NCI-H526 treated with DMSO at 0.1 percent for 48 hours (cell line): ENCODE measurements around the gene C10orf95.

Source experiments
- DNase-seq: peaks from one replicate; lab custom pipeline; 2025; lab: John Stamatoyannopoulos, UW

The C10orf95 gene

GRCh38 chr10:102416283-102416682 is 35.1 kb downstream of the C10orf95 start:
- DNase-seq: no peak

- DNase-seq: no peak
These were observed 36.6 kb downstream of the C10orf95 start for GRCh38 chr10:102414749-102415148.

- DNase-seq: no peak
These were observed 37.4 kb downstream of the C10orf95 start for GRCh38 chr10:102413806-102414561.

GRCh38 chr10:102413053-102413705 is 38.2 kb downstream of the C10orf95 start:
- peak; percentile 8 for DNase-seq

DNA sequence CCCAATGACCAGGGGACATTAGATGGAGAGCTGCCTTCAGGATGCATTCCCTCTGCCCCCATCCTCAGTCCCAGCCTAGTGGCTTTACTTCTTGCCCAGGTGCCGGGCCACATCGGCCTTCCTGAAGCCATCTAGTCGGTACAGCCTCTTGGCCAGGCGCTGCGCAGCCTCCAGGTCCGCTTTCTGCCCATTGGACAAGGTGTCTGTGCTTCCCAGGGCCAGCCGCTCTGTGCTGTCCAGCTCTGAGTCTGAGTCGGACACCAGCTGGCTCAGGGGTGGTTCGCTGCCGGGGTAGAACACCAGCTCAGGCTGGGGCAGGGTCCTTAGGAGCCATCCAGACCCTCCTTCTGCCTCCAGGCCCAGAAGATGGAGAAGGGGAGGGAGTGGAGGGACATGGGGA is 39.0 kb downstream of the C10orf95 start:
- DNase-seq: no peak

GRCh38 chr10:102411341-102412255 is 39.7 kb downstream of the C10orf95 start:
- no peak for DNase-seq

- DNase-seq: no peak
These were observed 40.8 kb downstream of the C10orf95 start for GRCh38 chr10:102410429-102411073.

- no peak for DNase-seq
These were observed 41.5 kb downstream of the C10orf95 start for GRCh38 chr10:102409604-102410428.

- no peak for DNase-seq
These were observed 42.4 kb downstream of the C10orf95 start for GRCh38 chr10:102408728-102409603.

DNA sequence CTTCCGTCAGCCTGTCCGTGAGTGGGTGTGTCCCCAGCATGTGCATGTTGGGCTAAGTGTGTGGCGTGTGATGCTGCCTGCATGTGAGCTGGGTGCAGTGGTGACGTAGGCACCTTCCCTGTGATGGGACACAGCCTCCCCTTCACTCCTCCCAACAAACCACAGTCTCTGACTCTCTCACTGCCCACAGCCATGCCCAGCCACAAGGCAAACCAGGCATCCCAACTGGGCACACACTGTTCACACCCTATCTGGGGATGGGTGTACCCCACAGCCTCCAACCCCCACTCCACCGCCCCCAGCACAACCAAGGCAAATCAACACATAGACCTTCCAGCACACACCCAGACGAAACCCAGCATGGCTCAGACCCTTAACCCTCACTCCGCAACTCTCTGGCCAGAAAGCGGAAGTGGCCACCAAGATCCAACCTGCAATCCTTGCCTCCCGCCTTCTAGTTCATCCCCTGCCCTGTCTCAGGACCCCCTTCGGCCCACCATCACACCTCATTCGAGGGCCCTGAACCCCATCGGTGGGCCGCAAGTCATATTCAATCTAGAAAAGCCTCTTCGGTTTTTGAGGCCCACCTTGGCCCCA is 43.1 kb downstream of the C10orf95 start:
- DNase-seq: no peak

DNA sequence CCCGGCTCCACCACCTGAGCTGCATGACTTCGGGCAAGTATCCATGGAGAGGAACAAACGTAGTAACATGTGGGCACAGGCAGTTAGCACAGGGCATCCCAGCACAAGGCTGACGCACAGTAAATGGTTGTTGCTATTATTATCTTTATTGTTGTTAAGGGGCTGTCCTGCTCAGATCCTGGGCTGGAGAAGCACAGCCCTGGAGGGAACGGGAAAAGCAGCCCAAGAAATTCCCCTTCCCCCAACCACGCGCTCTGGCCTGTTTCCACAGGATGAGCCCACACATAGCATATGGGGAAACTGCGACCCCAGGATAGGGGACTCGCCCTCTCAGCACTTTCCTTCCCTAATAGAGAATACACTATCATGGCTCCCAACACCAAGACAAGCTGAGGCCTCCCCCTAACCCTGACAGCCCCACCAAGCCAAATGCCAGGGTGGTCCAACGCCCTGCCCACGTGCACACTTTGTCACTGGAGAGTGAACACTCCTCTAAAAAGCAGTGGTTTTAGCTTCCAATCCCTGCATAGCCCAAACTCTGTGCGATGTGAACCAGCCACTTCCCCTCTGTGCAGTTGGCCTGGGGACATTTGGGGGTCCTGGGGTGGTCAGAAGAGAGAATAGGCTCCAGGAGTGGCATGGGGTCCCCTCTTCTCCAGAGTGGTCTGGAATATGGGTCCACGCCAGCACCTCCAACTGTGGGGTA is 43.8 kb downstream of the C10orf95 start:
- DNase-seq: no peak

DNA sequence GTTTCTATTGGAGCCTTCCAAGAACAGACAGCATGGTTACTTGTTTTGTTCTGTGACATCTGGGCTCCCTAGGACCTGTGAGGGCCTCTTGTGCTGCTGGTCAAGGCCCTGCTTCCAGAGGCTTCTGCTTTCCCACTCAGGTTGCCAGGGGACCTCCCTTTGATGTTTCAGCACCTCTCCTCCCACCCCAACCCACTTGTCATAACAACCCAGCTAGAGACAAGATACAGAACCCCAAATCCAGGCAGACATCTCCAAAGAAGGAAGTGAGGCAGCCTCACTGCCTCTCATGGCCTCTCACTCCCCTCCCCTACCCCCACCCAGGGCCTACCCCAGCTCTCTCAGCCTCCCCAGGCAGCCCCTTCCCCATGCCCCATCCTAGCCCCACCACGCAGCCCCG is 44.5 kb downstream of the C10orf95 start:
- no peak for DNase-seq

- DNase-seq: no peak
These were observed 45.7 kb downstream of the C10orf95 start for GRCh38 chr10:102405632-102406031.

DNA sequence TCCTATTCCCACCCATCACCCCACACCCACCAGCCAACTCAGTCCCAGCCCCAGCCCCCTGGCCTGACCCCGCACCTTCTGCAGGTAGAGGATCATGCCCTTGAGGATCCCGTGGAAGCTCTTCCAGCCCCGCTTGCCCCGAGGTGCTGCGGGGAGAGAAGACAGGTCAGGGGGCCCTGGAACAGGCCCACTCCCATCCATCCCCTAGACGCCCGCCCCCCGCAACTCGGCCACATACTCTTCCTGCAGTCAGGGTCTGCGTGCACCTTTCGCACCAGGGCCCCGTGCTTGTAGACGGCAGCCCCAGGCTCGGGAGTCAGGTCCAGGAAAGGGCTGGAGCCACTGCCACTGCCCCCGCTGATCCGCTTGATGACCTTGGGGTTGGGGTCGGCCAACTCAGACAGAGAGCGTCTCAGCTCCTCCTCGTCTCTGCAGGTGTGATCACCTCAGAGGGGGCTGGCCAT is 46.2 kb downstream of the C10orf95 start:
- DNase-seq: no peak

DNA sequence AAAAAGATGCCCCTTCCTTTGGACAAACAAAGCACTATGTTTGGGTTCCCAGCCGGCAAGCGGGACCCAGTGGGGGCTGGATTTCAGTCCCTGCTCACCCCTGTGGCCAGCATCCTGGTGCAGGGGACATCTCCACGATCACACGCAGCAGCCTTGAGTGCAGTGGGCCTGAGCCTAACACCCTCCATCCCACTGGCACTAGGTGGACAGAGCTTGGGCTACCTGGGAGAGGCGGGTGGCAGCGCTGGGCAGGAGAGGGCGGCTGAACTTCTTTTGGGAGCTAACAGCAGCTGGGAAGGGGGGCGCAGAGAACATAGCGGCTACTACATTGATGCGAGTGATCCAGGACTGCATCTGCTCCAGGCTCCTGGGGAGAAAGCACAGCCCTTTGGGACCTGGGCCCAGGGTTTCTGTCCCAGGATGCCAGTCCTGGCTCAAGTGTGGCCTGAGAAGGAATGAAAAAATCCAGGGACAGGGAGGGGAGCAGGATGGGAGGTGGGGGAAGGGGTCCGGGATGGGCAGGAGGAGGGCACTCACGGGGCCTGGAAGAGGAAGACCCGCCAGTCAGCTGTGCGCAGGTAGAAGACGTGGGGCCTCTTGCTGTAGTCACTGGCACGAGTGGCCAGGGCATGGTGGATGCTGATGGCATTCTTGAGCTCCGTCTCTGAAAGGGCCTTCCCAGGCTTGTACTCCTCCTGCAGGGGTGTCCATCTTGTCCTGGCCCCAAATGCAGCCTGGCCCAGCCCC is 46.8 kb downstream of the C10orf95 start:
- no peak for DNase-seq

DNA sequence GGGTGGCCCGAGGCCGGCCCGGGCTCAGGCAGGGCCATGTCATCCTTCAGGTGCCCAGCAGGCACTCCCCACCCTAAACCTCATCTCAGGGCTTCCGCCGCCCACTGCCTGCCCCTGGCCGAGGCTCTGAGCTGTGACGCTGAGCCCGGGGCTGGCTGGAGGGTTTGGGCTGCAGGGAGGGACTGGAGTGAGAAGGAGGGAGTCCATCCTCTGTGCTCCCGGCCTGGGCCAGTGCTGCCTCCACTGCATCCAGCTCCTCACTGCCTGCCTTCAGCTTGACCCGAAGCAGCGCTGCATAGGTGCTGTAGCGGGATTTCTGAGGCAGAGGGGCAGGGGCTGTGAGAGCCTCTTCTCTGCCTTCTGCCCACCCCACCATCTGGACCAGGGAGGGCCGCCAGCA is 48.2 kb downstream of the C10orf95 start:
- DNase-seq: no peak

DNA sequence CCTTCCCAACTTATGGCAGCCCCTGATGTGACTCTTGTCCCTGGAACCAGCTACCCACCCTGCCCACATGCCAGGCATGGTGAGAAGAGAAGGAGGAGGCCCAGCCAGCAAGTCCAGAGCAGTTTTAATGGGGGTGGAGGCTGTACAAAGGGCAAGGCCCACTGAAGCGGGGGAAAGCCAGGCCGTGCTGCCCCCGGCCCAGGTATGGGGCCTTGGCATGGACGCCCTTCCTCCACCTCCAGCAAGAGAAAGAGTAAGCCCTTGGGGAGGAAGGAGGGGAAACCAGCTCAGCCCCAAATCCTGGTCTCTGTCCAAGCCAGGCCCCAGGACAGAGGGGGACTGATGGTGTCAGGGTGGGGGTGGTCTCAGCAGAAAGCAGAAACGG is 48.8 kb downstream of the C10orf95 start:
- no peak for DNase-seq
